ENCODE measurements around the gene RGSL1.

GRCh38 chr1:182588500-182589396 lies 138.8 kb downstream of the RGSL1 start, which contains the start of gene RNASEL:
- TF ChIP-seq CTCF (IDR thresholded peaks at IDR 0.05; ENCODE audit: low read depth, low read length, missing input control) (no peak), MAX (IDR thresholded peaks at IDR 0.05) (peak; percentile 25), EGR1 (IDR thresholded peaks at IDR 0.05; ENCODE audit: low read depth in 2 of 2) (no peak), ATF3 (IDR thresholded peaks at IDR 0.05) (no peak), RXRA (IDR thresholded peaks at IDR 0.05) (no peak), SP1 (IDR thresholded peaks at IDR 0.05) (no peak), TAF1 (conservative IDR thresholded peaks at IDR 0.05) (no peak), FOXA1 (IDR thresholded peaks at IDR 0.05) (no peak), FOXA2 (IDR thresholded peaks at IDR 0.05) (no peak)
